ENCODE results near the gene MIPOL1. TPM values are rescaled to one million over a fixed set of nuclear protein-coding genes. Genes with fewer than 3 reads are reported as not detected.

Gene MIPOL1
- total RNA-seq, 1 donor from 2014 or later = 14.6 TPM

DNA sequence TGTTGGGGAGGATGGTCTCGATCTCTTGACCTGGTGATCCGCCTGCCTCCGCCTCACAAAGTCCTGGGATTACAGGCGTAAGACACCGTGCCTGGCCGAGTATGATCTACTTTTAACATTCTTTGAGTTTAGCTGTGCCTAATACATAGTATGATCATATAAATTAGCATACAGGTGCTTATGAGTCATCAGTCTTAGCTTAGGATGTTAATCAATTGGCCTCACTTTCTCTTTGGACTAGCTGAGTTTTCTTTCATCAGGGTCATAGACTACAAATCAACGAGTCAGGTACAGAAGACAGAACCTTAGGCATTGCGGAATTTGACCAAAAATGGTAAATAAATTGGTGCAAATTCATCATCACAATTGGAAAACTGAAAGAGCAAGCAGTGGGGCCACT, 27.5 kb upstream of the MIPOL1 start:
- Mint-ChIP-seq H3K27me3 (ENCODE audit: unreplicated experiment) (peaks cover 27% of the 10 kb centered on the region), H3K9me3 (ENCODE audit: unreplicated experiment) (no peaks in the 10 kb centered on the region), H3K4me3 (ENCODE audit: unreplicated experiment) (no peak overlapping the region), H3K27ac (ENCODE audit: unreplicated experiment) (no peak overlapping the region), H3K36me3 (ENCODE audit: unreplicated experiment) (no peaks in the 10 kb centered on the region), H3K4me1 (ENCODE audit: unreplicated experiment) (peaks cover 13% of the 10 kb centered on the region)
- TF ChIP-seq, protein P1, sequence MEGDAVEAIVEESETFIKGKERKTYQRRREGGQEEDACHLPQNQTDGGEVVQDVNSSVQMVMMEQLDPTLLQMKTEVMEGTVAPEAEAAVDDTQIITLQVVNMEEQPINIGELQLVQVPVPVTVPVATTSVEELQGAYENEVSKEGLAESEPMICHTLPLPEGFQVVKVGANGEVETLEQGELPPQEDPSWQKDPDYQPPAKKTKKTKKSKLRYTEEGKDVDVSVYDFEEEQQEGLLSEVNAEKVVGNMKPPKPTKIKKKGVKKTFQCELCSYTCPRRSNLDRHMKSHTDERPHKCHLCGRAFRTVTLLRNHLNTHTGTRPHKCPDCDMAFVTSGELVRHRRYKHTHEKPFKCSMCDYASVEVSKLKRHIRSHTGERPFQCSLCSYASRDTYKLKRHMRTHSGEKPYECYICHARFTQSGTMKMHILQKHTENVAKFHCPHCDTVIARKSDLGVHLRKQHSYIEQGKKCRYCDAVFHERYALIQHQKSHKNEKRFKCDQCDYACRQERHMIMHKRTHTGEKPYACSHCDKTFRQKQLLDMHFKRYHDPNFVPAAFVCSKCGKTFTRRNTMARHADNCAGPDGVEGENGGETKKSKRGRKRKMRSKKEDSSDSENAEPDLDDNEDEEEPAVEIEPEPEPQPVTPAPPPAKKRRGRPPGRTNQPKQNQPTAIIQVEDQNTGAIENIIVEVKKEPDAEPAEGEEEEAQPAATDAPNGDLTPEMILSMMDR (IDR thresholded peaks at IDR 0.05) = no peak
- DNase-seq (ENCODE audit: extremely low spot score, unreplicated experiment) = no peak

GRCh38 chr14:37170993-37171392, 26.7 kb upstream of the MIPOL1 start:
- Mint-ChIP-seq H3K9me3 (ENCODE audit: unreplicated experiment) (no peaks in the 10 kb centered on the region), H3K4me3 (ENCODE audit: unreplicated experiment) (no peak overlapping the region)

DNA sequence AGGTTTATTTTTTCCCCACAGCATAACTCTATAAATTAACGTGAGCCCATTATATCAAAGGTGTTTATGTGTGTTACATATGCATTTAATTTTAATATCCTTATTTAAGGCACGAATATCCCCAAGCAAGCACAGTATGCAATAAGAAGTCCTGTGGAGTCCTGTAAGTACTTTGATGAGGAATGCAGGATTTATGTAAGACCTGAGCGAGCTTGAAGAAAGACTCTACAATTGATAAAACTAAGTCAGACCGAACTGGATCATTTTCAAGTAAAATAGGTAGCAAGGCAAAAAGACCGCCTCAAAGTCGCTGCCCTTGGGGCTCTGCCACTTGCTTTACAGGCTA, 26.1 kb upstream of the MIPOL1 start:
- Mint-ChIP-seq H3K4me1 (ENCODE audit: unreplicated experiment) (peaks cover 13% of the 10 kb centered on the region), H3K4me3 (ENCODE audit: unreplicated experiment) (peak overlapping the region; percentile 88), H3K36me3 (ENCODE audit: unreplicated experiment) (no peaks in the 10 kb centered on the region), H3K27ac (ENCODE audit: unreplicated experiment) (peak overlapping the region; percentile 96), H3K9me3 (ENCODE audit: unreplicated experiment) (no peaks in the 10 kb centered on the region), H3K27me3 (ENCODE audit: unreplicated experiment) (peaks cover 17% of the 10 kb centered on the region)
- TF ChIP-seq, protein P1 (IDR thresholded peaks at IDR 0.05) = no peak
- no peak for DNase-seq (ENCODE audit: extremely low spot score, unreplicated experiment)

More at GRCh38 chr14:37170993-37171392, 26.7 kb upstream of the MIPOL1 start:
- TF ChIP-seq, protein P1 (IDR thresholded peaks at IDR 0.05) = no peak
- H3K36me3 Mint-ChIP-seq (ENCODE audit: unreplicated experiment) = no peaks in the 10 kb centered on the region
- no peak overlapping the region for H3K27ac Mint-ChIP-seq (ENCODE audit: unreplicated experiment)
- peaks cover 13% of the 10 kb centered on the region for H3K4me1 Mint-ChIP-seq (ENCODE audit: unreplicated experiment)
- H3K27me3 Mint-ChIP-seq (ENCODE audit: unreplicated experiment) = peaks cover 19% of the 10 kb centered on the region
- no peak for DNase-seq (ENCODE audit: extremely low spot score, unreplicated experiment)

GRCh38 chr14:37172024-37172869, 25.5 kb upstream of the MIPOL1 start, which contains the start of gene SLC25A21:
Gene SLC25A21 (minus strand): TSS chr14:37172606.
- Mint-ChIP-seq H3K27me3 (ENCODE audit: unreplicated experiment) (peaks cover 11% of the 10 kb centered on the region), H3K9me3 (ENCODE audit: unreplicated experiment) (no peaks in the 10 kb centered on the region), H3K27ac (ENCODE audit: unreplicated experiment) (peak within 1 kb of the TSS; percentile 96), H3K4me3 (ENCODE audit: unreplicated experiment) (peak within 1 kb of the TSS; percentile 88), H3K4me1 (ENCODE audit: unreplicated experiment) (peaks cover 13% of the 10 kb centered on the region), H3K36me3 (ENCODE audit: unreplicated experiment) (no peaks in the 10 kb centered on the region)
- TF ChIP-seq, protein P1 (IDR thresholded peaks at IDR 0.05) = peak; percentile 24
- peak; percentile 88 for DNase-seq (ENCODE audit: extremely low spot score, unreplicated experiment)

DNA sequence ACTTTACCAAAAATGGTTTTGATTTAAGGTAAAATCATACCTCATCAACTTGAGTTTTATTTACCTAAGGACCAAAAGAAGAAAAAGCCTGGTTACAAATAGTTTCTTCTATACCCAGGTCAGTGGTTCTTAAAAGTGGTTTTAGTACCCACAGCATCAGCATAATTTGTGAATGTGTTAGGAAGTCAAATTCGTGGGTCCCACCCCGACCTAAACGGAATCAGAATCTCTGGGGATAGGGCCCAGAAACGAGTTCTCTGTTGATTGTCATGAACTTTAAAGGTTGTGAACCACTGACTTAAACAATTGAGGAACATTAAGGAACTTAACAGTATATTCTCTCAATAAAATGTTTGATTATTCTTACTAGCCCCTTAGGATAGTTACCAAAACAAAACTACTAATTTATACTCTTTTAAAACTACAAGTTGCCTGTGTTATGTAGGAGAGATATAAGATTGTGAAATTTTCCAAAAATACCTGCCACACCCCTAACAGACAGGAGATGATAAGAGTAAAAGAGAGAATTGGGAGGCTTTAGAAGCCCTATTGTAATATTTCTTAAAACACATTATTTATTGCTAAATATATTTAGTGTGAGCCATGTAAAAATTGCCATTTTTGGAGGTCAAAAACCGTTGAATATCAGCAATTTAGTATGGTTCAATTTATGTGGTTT, 24.7 kb upstream of the MIPOL1 start:
- no peak for DNase-seq (ENCODE audit: extremely low spot score, unreplicated experiment)
- Mint-ChIP-seq H3K36me3 (ENCODE audit: unreplicated experiment) (no peaks in the 10 kb centered on the region), H3K9me3 (ENCODE audit: unreplicated experiment) (no peaks in the 10 kb centered on the region), H3K27ac (ENCODE audit: unreplicated experiment) (peak overlapping the region; percentile 96), H3K27me3 (ENCODE audit: unreplicated experiment) (peaks cover 3% of the 10 kb centered on the region), H3K4me3 (ENCODE audit: unreplicated experiment) (peak overlapping the region; percentile 88), H3K4me1 (ENCODE audit: unreplicated experiment) (peaks cover 13% of the 10 kb centered on the region)
- TF ChIP-seq, protein P1 (IDR thresholded peaks at IDR 0.05) = no peak

All from osteocyte (in vitro differentiated cells).